NCI-H2227 (cell line): ENCODE data around the gene CDH7.
A peak's percentile ranks its signal among the peaks of the same experiment; 100 is the strongest.

Experiments
- DNase-seq: peaks from one replicate; lab custom pipeline; 2025; ENCODE audit not compliant: unreplicated experiment; lab: John Stamatoyannopoulos, UW

Gene CDH7

GRCh38 chr18:65901522-65901921, 150.7 kb downstream of the CDH7 start:
- DNase-seq, result no peak

DNA sequence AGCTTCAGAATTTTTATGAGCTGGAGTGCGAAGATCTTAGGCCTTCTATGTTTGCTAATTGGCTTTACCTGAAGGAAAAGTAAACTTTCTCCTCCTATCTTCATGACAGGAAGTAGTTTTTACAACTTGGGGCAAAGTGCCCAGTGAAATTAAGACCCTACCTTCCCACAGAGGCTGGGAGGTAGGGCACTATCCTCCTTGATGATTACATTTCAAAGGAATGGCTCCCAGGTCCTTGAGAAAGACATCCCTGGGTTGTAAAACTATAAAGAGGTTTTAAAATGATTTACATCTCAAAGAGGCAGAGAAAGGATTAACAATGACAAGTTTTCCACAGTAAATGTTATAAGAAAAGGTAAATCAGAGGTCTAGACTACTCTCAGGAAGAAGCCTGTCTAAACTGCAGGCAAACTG, 155.8 kb downstream of the CDH7 start:
- no peak for DNase-seq

GRCh38 chr18:65907281-65907680, 156.5 kb downstream of the CDH7 start:
- no peak for DNase-seq

GRCh38 chr18:65919018-65919417, 168.2 kb downstream of the CDH7 start:
- no peak for DNase-seq

- peak; percentile 26 for DNase-seq
These were observed 168.9 kb downstream of the CDH7 start for GRCh38 chr18:65919663-65920062.

GRCh38 chr18:65922103-65922502, 171.3 kb downstream of the CDH7 start:
- DNase-seq, result no peak

DNA sequence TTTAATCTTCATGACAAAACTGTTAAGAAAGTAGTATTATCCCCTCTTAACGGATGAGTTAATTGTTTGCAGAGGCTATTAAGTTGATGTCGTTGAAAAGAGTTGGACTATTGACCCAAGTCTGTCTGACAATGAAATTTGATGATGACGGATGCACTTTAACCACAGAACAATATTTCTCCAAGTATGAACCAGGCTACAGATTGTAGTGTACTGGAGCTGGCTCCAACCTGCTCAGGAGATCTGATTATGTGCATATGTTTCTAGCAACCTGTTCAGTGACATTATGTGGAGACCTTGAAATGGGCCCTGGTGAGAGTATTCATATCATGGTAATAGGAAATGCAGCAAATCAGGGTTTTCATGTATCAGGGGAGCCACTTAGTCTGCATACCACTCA, 174.1 kb downstream of the CDH7 start:
- no peak for DNase-seq

- DNase-seq, result no peak
These were observed 184.1 kb downstream of the CDH7 start for GRCh38 chr18:65934874-65935273.

DNA sequence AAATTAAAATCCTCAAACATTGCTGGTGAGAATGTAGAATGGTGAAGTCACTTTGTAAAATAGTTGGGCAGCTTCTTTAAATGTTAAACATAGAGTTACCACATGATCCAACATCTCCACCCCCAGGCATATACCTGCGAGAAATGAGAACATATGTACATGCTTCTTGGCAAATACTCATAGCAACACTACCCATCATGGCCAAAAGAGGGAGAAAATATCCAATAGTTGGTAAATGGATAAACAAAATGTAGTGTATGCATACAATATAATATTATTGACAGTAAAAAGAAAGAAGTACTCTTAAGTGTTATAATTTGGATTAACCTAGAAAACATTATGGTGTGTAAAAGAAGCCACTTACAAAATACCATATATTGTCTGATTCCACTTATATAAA, 185.9 kb downstream of the CDH7 start:
- no peak for DNase-seq

DNA sequence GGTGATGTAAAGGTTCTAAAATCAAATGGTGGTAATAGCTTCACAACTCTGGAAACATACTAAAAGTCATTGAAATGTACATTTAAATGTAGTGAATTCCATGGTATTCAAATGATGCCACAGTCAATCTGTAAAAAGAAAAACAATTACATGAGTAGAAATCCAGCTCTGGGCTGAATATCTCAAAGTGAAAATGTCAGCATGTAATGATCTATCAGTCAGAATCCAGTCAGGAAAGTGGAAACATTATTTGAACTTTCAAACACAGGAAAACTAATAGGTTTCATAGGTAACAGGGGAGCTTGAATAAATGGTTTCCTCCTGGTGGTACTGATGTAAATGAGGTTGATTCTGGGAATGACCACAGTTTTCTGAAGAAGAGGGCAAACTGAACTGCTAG, 186.4 kb downstream of the CDH7 start:
- no peak for DNase-seq

DNA sequence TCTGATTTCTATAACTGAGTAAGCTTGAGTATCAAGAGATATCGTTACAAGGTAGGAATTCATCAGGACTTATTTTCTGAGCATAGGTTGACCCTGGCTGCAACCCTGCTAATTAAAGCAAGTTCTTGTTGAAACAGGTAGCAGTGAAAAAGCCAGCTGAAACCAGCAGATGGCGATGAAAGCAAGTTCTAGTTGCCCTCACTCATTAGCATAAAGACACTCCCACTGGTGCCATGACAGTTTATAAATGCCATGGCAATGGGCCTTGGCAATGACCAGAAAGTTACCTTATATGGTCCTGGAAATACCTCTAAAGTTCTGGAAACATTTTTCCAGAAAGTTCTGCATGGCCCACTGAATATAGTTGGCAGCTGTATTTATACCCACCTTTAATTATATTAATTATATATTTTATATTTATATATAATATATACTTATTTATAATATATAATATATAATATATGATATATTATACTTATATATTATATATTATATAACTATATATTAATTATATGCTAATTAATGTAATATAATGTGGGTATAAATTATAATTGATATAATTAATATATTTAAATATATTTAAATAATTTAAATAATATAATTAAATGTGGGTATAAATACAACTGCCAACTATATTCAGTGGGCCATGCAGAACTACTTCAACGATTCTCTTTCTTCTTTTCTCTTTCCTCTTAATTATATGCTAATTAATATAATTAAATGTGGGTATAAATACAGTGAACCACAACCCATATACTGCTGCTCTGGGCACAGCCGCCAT, 188.0 kb downstream of the CDH7 start:
- peak; percentile 61 for DNase-seq
